Hepatocyte (in vitro differentiated cells): ENCODE measurements around the gene ACHE. TPM values are rescaled to one million over a fixed set of nuclear protein-coding genes. Genes with fewer than 3 reads are reported as not detected.
"Not testable (repeated sequence)": the region's sequence is repeated elsewhere in the genome, so short reads cannot be mapped to it uniquely, and the experiment has no call there.

Experiments used
- DNase-seq: peaks from one replicate; pipeline ENCODE4 v3.0.0-alpha.2; 2016; ENCODE audit warnings: low spot score
- H2AFZ ChIP-seq: fragments of 200-600 bp; sonication (generic); 2 replicates; pipeline ENCODE4 v1.6.0; 2016; ENCODE audit warnings: antibody characterized with exemption, mild to moderate bottlenecking
- H3K27ac ChIP-seq: fragments of 200-600 bp; sonication (generic); 2 replicates; pipeline ENCODE4 v1.5.1; 2016; ENCODE audit warnings: mild to moderate bottlenecking
- H3K27me3 ChIP-seq: fragments of 200-600 bp; sonication (generic); 2 replicates; pipeline ENCODE4 v1.6.1; 2016
- H3K36me3 ChIP-seq: fragments of 200-600 bp; sonication (generic); replicated peaks from 2 replicates; pipeline ENCODE4 v1.5.1; 2016; ENCODE audit warnings: low read depth; ENCODE audit not compliant: insufficient read depth
- H3K4me1 ChIP-seq: fragments of 200-600 bp; sonication (generic); 2 replicates; pipeline ENCODE4 v1.5.1; 2016; ENCODE audit warnings: mild to moderate bottlenecking, moderate library complexity; ENCODE audit not compliant: insufficient read depth
- H3K4me2 ChIP-seq: fragments of 200-600 bp; sonication (generic); 2 replicates; pipeline ENCODE4 v1.6.0; 2016
- H3K4me3 ChIP-seq: fragments of 200-600 bp; sonication (generic); 2 replicates; pipeline ENCODE4 v1.5.1; 2016; ENCODE audit warnings: mild to moderate bottlenecking
- H3K79me2 ChIP-seq: fragments of 200-600 bp; sonication (generic); 2 replicates; pipeline ENCODE4 v1.6.0; 2017; ENCODE audit warnings: mild to moderate bottlenecking
- H3K9me2 ChIP-seq: fragments of 200-600 bp; sonication (generic); replicated peaks from 2 replicates; pipeline ENCODE4 v1.6.0; 2017; ENCODE audit warnings: mild to moderate bottlenecking; ENCODE audit not compliant: insufficient read depth
- H3K9me3 ChIP-seq: fragments of 200-600 bp; sonication (generic); 2 replicates; pipeline ENCODE4 v1.5.1; 2016; ENCODE audit warnings: low read depth, mild to moderate bottlenecking
- H4K20me1 ChIP-seq: fragments of 200-600 bp; sonication (generic); 2 replicates; pipeline ENCODE4 v1.6.0; 2016; ENCODE audit warnings: mild to moderate bottlenecking; ENCODE audit not compliant: insufficient read depth, poor library complexity, severe bottlenecking
- EZH2 ChIP-seq: fragments of 200-600 bp; sonication (generic); IDR thresholded peaks from 2 replicates; pipeline ENCODE4 v1.6.1; 2016; ENCODE audit warnings: antibody characterized with exemption, mild to moderate bottlenecking, borderline replicate concordance
- EZH2phosphoT487 ChIP-seq: fragments of 200-600 bp; sonication (generic); IDR thresholded peaks from one replicate; pipeline ENCODE4 v1.6.1; 2018; ENCODE audit warnings: antibody characterized with exemption, mild to moderate bottlenecking, low read depth, moderate library complexity; ENCODE audit not compliant: unreplicated experiment, severe bottlenecking
- WGBS: methylation state at CpG from one replicate; pipeline ENCODE4 v1.1.6; 2016; ENCODE audit warnings: low lambda C conversion rate; ENCODE audit errors: missing lambda C conversion rate; 5-methylcytosine and 5-hydroxymethylcytosine counted together
- polyA plus RNA-seq: library from polyadenylated mRNA; unstranded; fragments of >200 nt; fragmentation: Nextera tagmentation; extraction: Ambion mirVana; gene quantifications from 2 replicates; pipeline ENCODE4 v1.2.1, GENCODE V29; 2016
- total RNA-seq: library from RNA; depleted of rRNA; stranded (reverse); fragments of >200 nt; gene quantifications from 2 replicates; pipeline ENCODE4 v1.2.3, GENCODE V29; 2014
- TF ChIP-seq, protein P1 (sequence below): fragments of 200-600 bp; sonication (generic); IDR thresholded peaks from 2 replicates; pipeline ENCODE4 v1.5.1; 2016; ENCODE audit warnings: antibody characterized with exemption, mild to moderate bottlenecking; ENCODE audit not compliant: poor library complexity

Gene ACHE
- total and polyA plus RNA-seq, 2 experiments from 2014 or later, result 4.6 to 16.3 TPM

DNA sequence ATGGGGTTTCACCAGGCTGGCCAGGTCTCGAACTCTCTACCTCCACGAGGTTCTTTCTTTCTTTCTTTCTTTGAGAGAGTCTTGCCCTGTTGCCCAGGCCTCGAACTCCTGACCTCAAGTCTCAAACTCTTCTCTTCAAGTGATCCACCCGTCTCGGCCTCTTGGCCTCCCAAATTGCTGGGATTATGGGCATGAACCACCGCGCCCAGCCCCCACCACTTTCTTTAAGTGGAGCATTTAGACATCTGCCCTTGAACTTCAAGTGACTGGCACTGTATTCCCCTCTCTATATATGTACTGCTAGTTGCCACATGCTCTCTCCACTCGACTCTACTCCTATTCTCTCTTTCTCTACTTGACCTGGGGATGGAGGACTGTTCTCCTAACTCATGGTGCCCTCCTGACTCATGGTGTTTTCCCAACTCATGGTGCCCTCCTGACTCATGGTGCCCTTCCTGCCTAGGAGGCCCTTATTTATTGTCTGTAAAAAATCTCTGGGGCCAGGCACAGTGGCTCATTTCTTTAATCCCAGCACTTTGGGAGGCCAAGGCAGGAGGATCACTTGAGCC, 19.3 kb upstream of the ACHE start:
- Histone ChIP-seq H3K9me2 (no peaks in the 10 kb centered on the region), H2AFZ (no peak overlapping the region), H3K79me2 (no peaks in the 10 kb centered on the region), H3K4me1 (no peaks in the 10 kb centered on the region), H3K4me2 (no peak overlapping the region), H3K36me3 (no peaks in the 10 kb centered on the region), H3K27me3 (no peaks in the 10 kb centered on the region), H3K9me3 (no peaks in the 10 kb centered on the region), H4K20me1 (no peaks in the 10 kb centered on the region), H3K27ac (no peak overlapping the region), H3K4me3 (no peak overlapping the region)
- TF ChIP-seq EZH2 (no peak), EZH2phosphoT487 (no peak)
- TF ChIP-seq, protein P1, sequence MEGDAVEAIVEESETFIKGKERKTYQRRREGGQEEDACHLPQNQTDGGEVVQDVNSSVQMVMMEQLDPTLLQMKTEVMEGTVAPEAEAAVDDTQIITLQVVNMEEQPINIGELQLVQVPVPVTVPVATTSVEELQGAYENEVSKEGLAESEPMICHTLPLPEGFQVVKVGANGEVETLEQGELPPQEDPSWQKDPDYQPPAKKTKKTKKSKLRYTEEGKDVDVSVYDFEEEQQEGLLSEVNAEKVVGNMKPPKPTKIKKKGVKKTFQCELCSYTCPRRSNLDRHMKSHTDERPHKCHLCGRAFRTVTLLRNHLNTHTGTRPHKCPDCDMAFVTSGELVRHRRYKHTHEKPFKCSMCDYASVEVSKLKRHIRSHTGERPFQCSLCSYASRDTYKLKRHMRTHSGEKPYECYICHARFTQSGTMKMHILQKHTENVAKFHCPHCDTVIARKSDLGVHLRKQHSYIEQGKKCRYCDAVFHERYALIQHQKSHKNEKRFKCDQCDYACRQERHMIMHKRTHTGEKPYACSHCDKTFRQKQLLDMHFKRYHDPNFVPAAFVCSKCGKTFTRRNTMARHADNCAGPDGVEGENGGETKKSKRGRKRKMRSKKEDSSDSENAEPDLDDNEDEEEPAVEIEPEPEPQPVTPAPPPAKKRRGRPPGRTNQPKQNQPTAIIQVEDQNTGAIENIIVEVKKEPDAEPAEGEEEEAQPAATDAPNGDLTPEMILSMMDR, result no peak
- WGBS, result 90% methylated on average over 8 of the region's 8 CpGs
- no peak for DNase-seq

DNA sequence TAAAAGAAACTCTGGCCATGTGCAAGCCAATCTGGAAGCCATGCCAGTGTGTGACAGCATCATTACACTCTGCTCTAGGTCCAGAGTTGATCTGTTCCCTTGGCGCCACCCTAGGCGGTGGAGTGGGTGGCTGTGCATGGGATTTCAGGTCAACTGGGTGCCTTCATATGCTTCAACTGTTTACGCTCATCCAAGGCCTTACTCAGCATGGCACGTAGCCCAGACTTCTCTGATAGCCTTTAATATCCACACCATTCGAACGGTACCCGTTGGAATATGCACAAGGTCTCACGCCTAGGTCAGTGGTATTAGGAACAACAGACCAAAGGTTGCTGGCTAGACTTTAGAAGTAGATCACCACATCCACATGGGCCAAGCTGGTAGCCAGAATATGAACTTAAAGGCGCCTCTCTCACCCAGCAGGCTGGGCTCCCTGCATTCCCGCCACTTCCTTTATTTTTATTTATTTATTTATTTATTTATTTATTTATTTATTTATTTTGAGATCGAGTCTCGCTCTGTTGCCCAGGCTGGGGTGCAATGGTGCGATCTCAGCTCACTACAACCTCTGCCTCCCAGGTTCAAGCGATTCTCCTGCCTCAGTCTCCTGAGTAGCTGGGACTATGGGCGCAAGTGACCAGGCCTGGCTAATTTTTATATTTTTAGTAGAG, 18.7 kb upstream of the ACHE start:
- Histone ChIP-seq H4K20me1 (no peaks in the 10 kb centered on the region), H3K4me3 (no peak overlapping the region), H3K9me2 (no peaks in the 10 kb centered on the region), H3K27me3 (no peaks in the 10 kb centered on the region), H3K79me2 (no peaks in the 10 kb centered on the region), H3K4me2 (no peak overlapping the region), H2AFZ (no peak overlapping the region), H3K9me3 (no peaks in the 10 kb centered on the region), H3K36me3 (no peaks in the 10 kb centered on the region), H3K27ac (no peak overlapping the region), H3K4me1 (no peaks in the 10 kb centered on the region)
- no peak for DNase-seq
- TF ChIP-seq EZH2phosphoT487 (no peak), EZH2 (no peak)
- TF ChIP-seq, protein P1, result no peak
- WGBS, result 91% methylated on average over 15 of the region's 15 CpGs

DNA sequence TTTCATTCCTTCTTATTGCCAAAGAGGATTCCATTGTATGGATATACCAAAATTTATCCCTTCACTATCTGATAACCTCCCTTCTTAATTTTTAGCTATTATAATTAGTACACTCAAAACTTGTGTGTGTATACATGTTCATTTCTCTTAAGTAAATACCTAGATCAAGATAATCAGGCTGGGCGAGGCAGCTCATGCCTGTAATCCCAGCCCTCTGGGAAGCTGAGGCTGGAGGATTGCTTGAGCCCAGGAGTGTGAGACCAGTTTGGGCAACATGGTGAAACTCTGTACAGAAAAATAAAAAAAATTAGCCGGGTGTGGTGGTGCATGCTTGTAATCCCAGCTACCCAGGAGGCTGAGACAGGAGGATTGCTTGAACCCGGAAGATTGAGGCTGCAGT, 15.8 kb upstream of the ACHE start:
- Histone ChIP-seq H3K36me3 (no peaks in the 10 kb centered on the region), H3K4me2 (no peak overlapping the region), H3K27me3 (no peaks in the 10 kb centered on the region), H4K20me1 (no peaks in the 10 kb centered on the region), H3K27ac (no peak overlapping the region), H3K9me2 (no peaks in the 10 kb centered on the region), H3K79me2 (no peaks in the 10 kb centered on the region), H3K4me1 (no peaks in the 10 kb centered on the region), H3K4me3 (no peak overlapping the region), H2AFZ (no peak overlapping the region), H3K9me3 (no peaks in the 10 kb centered on the region)
- WGBS, result 89% methylated on average over 3 of the region's 3 CpGs
- TF ChIP-seq EZH2, result no peak
- TF ChIP-seq, protein P1, result no peak
- no peak for TF ChIP-seq EZH2phosphoT487
- no peak for DNase-seq

DNA sequence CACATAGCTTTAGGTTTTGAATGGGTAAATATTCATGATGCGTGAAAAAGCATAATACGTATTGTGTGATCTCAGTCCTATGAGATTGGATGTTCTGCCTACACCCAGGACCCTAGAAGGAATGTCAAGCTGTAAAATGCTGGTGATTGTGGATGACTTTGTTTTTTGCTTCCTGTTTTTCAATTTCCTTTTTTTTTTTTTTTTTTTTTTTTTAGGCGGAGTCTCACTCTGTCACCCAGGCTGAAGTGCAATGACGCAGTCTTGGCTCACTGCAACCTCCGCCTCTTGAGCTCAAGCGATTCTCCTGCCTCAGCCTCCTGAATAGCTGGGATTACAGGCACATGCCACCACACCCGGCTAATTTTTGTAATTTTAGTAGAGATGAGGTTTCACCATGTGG, 14.8 kb upstream of the ACHE start:
- H4K20me1 ChIP-seq, H2AFZ ChIP-seq, H3K27me3 ChIP-seq, H3K9me3 ChIP-seq, H3K4me2 ChIP-seq, H3K79me2 ChIP-seq, H3K9me2 ChIP-seq, H3K36me3 ChIP-seq, H3K4me3 ChIP-seq, DNase-seq, H3K4me1 ChIP-seq: not testable (repeated sequence)
- 96% methylated on average over 6 of the region's 7 CpGs for WGBS
- peak overlapping the region; percentile 27 for H3K27ac ChIP-seq
